Measurements from ENCODE around the gene AGBL4. TPM values are rescaled to one million over a fixed set of nuclear protein-coding genes. Genes with fewer than 3 reads are reported as not detected.

AGBL4 gene
- total and polyA plus RNA-seq, 9 of the 15 experiments (the other 6 are each of a cell fraction or from before 2014, with no cell fraction given): 0.11 TPM; not detected in 7

- TF ChIP-seq ZBTB2 (IDR thresholded peaks at IDR 0.05) (no peak), HDAC1 (IDR thresholded peaks at IDR 0.05) (no peak)
These were observed 500.0 kb downstream of the AGBL4 start (continued) for GRCh38 chr1:49523764-49524163.

GRCh38 chr1:49466961-49467360 is 556.8 kb downstream of the AGBL4 start:
- Histone ChIP-seq H3K27me3 (ENCODE audit: control insufficient read depth in 2 of 2, insufficient read depth in 2 of 2, low read length in 2 of 2) (no peaks in the 10 kb centered on the region), H3K4me1 (replicated peaks in 1 of 2; ENCODE audit: control insufficient read depth in 2 of 2, insufficient read depth in 2 of 2, low read length in 2 of 2) (no peaks in the 10 kb centered on the region), H3K9me3 (replicated peaks; ENCODE audit: control insufficient read depth, insufficient read depth, low read depth, low read length) (no peaks in the 10 kb centered on the region; the same call in 1 of the 2 replicates), H3K36me3 (ENCODE audit: control insufficient read depth, insufficient read depth, low read length) (no peaks in the 10 kb centered on the region), H3K79me2 (ENCODE audit: control insufficient read depth, insufficient read depth, low read length) (no peaks in the 10 kb centered on the region), H3K9ac (ENCODE audit: insufficient read depth in 1 of 2, low read depth in 2 of 2, low read length in 2 of 2) (no peak overlapping the region), H4K20me1 (replicated peaks; ENCODE audit: control insufficient read depth, insufficient read depth, low read length) (no peaks in the 10 kb centered on the region), H2AFZ (ENCODE audit: low read depth, low read length) (no peak overlapping the region), H3K4me2 (ENCODE audit: insufficient read depth, low read length) (no peak overlapping the region), H3K9me1 (ENCODE audit: control insufficient read depth, insufficient read depth, low read length) (no peaks in the 10 kb centered on the region), H3K27ac (ENCODE audit: extremely low read depth, low read depth, low read length) (no peak overlapping the region), H3K4me3 (no peak overlapping the region)
- intact Hi-C loops (cut with micrococcal nuclease) (no loop called here), in situ Hi-C loops (cut with MboI) (no loop called here)
- ChIA-PET POLR2A (no interaction called here), CTCF (ENCODE audit: low intra/inter-chr PET ratio) (no interaction called here)
- no TSS peak for BruUV-seq (replicated peaks)
- no peak for DNase-seq (ENCODE audit: extremely low read depth in 1 of 4, low spot score in 3 of 4)
- FAIRE-seq: no peak
- no peak for ATAC-seq
- 0% methylated on average over 1 of the region's 1 CpG for WGBS (ENCODE audit: insufficient coverage, low coverage, missing lambda C conversion rate)
- TF ChIP-seq MCM7 (IDR thresholded peaks at IDR 0.05) (no peak), POLR3A (IDR thresholded peaks at IDR 0.05; ENCODE audit: borderline replicate concordance, extremely low read depth, insufficient read depth, insufficient read length) (no peak), MBD2 (IDR thresholded peaks at IDR 0.05; ENCODE audit: borderline replicate concordance, low read depth) (no peak), E2F4 (CRISPR knock-in tag; IDR thresholded peaks at IDR 0.05; ENCODE audit: low read depth) (no peak), ZFP36 (IDR thresholded peaks at IDR 0.05; ENCODE audit: low read depth, low read length, partially characterized antibody) (no peak), HBP1 (CRISPR knock-in tag; IDR thresholded peaks at IDR 0.05) (no peak), SRSF3 (IDR thresholded peaks at IDR 0.05; ENCODE audit: insufficient read depth, low read length) (no peak)
